Measurements from ENCODE around the gene AAGAB.

GRCh38 chr15:67171471-67171870 lies 83.0 kb downstream of the AAGAB start:
- TF ChIP-seq, protein P1, sequence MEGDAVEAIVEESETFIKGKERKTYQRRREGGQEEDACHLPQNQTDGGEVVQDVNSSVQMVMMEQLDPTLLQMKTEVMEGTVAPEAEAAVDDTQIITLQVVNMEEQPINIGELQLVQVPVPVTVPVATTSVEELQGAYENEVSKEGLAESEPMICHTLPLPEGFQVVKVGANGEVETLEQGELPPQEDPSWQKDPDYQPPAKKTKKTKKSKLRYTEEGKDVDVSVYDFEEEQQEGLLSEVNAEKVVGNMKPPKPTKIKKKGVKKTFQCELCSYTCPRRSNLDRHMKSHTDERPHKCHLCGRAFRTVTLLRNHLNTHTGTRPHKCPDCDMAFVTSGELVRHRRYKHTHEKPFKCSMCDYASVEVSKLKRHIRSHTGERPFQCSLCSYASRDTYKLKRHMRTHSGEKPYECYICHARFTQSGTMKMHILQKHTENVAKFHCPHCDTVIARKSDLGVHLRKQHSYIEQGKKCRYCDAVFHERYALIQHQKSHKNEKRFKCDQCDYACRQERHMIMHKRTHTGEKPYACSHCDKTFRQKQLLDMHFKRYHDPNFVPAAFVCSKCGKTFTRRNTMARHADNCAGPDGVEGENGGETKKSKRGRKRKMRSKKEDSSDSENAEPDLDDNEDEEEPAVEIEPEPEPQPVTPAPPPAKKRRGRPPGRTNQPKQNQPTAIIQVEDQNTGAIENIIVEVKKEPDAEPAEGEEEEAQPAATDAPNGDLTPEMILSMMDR (IDR thresholded peaks at IDR 0.05), result no peak
- no peak for TF ChIP-seq POLR2A (IDR thresholded peaks at IDR 0.05)
